ENCODE results near the gene DENND5A.
"Not testable (repeated sequence)": the region's sequence is repeated elsewhere in the genome, so short reads cannot be mapped to it uniquely, and the experiment has no call there.

- not testable (repeated sequence) for TF ChIP-seq CTCF (conservative IDR thresholded peaks at IDR 0.05; ENCODE audit: low read length); EZH2phosphoT487 (IDR thresholded peaks at IDR 0.05; ENCODE audit: borderline replicate concordance, low read depth, low read length)
Observed at GRCh38 chr11:9236242-9236641, 28.9 kb downstream of the DENND5A start.
